Muscle layer of duodenum (tissue), 2 donors: Measurements from ENCODE around the gene YPEL2.
"Not testable (repeated sequence)": the region's sequence is repeated elsewhere in the genome, so short reads cannot be mapped to it uniquely, and the experiment has no call there.

Source experiments
- H3K27ac ChIP-seq: one replicate; pipeline ENCODE4 v1.7.0; 2013; ENCODE audit warnings: mild to moderate bottlenecking, low read length
- H3K27me3 ChIP-seq: one replicate; pipeline ENCODE4 v1.7.0; 2013; ENCODE audit warnings: low read depth, mild to moderate bottlenecking, control low read depth, low read length
- H3K36me3 ChIP-seq, 2 donors: one replicate each; pipeline ENCODE4 v1.7.0; 2013; ENCODE audit warnings: low read length in 2 of 2, control low read depth in 1 of 2, mild to moderate bottlenecking in 1 of 2; ENCODE audit not compliant: insufficient read depth in 2 of 2, control insufficient read depth in 1 of 2
- H3K4me1 ChIP-seq, 2 donors: one replicate each; pipeline ENCODE4 v1.7.0; 2013; ENCODE audit warnings: low read length in 2 of 2, mild to moderate bottlenecking in 2 of 2, control low read depth in 1 of 2, moderate library complexity in 1 of 2; ENCODE audit not compliant: insufficient read depth in 2 of 2, control insufficient read depth in 1 of 2
- H3K4me3 ChIP-seq, 2 donors: one replicate each; pipeline ENCODE4 v1.7.0; 2013; ENCODE audit warnings: low read length in 2 of 2, low read depth in 1 of 2, mild to moderate bottlenecking in 1 of 2
- H3K9me3 ChIP-seq, 2 donors: one replicate each; pipeline ENCODE4 v1.7.0; 2013; ENCODE audit warnings: low read length in 2 of 2, control low read depth in 1 of 2, mild to moderate bottlenecking in 1 of 2; ENCODE audit not compliant: control insufficient read depth in 1 of 2
- donor health status: healthy.

Gene YPEL2

DNA sequence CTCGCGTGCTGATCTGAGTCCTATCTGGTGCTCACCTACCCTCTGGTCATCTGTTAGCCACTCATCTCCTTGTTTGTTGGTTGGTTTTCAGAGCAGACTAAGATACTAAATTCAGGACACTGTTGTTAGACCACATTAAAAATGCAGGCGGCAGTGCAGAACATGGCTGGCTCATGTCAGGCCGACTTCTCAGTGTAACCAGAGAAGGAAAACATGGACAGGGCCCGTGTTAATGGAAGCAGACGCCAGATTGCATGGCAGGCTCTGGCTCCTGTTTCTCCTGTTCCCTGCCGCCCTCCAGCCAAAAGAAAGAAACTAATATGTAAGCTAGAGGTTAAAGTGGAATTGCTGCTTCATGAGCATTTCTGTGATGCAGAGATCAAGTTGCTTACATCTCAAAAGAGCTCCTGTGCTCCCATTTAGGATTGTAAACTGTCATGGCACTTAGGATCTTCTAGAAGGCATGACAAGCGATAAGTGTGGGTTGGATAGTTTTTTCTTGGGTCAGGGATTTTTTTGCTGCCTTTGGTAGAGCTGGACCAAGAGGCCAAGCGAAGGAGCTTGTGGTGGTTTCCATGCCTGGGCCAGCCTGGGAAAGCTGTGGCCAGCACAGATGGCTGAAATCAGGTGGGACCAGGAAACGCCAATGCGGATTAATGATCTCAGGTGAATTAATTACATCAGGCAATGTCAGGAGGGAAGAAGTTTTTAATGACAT, 56.1 kb downstream of the YPEL2 start:
- Histone ChIP-seq H3K4me1 (peaks cover 0 to 9% of the 10 kb centered on the region in 2 donors), H3K36me3 (peaks cover 10 to 12% of the 10 kb centered on the region in 2 donors), H3K27ac (no peak overlapping the region), H3K9me3 (no peaks in the 10 kb centered on the region), H3K27me3 (no peaks in the 10 kb centered on the region), H3K4me3 (no peak overlapping the region)

DNA sequence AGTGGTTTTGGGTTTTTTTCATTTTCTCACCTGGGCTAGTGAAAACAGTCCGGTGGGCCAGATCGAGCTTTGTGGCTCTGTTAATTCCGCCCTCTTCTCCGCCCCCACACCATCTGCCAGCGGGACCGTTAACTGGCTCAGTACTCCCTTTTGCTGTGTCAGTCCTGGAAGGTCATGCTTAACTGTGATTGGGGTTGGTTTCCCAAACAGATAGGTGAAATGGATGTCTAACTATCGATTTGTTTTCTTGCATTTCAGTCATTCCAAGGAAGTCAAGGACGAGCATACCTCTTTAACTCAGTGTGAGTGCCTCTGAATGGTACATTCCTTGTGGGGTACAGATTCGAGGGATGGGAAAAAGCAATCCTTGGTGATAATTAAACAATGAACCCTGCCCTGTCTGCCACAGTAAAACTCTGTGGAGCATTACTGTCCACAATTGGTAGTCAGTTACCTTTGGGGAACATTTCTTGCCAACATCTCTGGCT, 56.7 kb downstream of the YPEL2 start:
- Histone ChIP-seq H3K27me3 (no peaks in the 10 kb centered on the region), H3K36me3 (peaks cover 10 to 12% of the 10 kb centered on the region in 2 donors), H3K9me3 (no peaks in the 10 kb centered on the region), H3K27ac (peak overlapping the region; percentile 25), H3K4me1 (peaks cover 0 to 9% of the 10 kb centered on the region in 2 donors), H3K4me3 (no peak overlapping the region)

DNA sequence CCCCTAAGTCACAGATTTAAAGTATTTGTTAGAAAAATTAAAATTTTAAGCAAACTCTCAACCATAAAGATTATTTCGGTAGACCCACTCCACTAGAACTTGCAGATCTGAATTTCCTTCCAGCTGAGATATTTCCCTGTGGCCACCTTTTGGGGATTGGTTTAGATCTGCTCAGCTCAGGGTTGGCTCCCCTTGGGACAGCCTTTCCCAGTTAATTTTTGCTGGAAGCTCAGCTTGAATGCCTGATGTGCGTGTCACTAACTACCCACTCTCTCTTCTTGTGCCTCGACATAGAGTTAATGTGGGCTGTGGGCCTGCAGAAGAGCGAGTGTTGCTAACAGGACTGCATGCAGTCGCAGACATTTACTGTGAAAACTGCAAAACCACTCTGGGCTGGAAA, 57.6 kb downstream of the YPEL2 start:
- no peak overlapping the region for H3K27ac ChIP-seq
- H3K4me3 ChIP-seq, result no peak overlapping the region
- peaks cover 10 to 12% of the 10 kb centered on the region in 2 donors for H3K36me3 ChIP-seq
- H3K27me3 ChIP-seq, result no peaks in the 10 kb centered on the region
- H3K4me1 ChIP-seq, result peaks cover 0 to 9% of the 10 kb centered on the region in 2 donors
- no peaks in the 10 kb centered on the region for H3K9me3 ChIP-seq

DNA sequence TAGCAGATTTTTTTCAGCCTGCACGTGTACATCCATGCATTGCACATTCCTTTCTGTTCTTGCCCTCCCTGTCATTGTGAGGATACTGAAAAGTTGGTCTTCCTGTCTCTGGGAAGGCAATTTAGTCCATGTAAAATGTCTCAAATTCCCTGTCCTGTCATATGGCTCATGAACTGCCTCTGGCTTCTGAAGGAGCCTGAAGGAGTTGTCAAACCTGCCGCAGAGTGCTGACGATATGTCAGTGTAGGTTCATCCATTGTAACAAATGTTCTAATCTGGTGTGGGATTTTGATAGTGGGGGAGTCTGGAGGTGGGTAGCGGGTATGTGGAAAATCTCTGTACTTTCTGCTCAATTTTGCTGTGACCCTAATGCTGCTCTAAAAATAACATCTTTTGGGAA, 59.6 kb downstream of the YPEL2 start:
- Histone ChIP-seq H3K4me1 (peaks cover 0 to 9% of the 10 kb centered on the region in 2 donors), H3K27ac (no peak overlapping the region), H3K36me3 (peaks cover 12 to 15% of the 10 kb centered on the region in 2 donors), H3K27me3 (no peaks in the 10 kb centered on the region), H3K9me3 (no peaks in the 10 kb centered on the region), H3K4me3 (no peak overlapping the region)

DNA sequence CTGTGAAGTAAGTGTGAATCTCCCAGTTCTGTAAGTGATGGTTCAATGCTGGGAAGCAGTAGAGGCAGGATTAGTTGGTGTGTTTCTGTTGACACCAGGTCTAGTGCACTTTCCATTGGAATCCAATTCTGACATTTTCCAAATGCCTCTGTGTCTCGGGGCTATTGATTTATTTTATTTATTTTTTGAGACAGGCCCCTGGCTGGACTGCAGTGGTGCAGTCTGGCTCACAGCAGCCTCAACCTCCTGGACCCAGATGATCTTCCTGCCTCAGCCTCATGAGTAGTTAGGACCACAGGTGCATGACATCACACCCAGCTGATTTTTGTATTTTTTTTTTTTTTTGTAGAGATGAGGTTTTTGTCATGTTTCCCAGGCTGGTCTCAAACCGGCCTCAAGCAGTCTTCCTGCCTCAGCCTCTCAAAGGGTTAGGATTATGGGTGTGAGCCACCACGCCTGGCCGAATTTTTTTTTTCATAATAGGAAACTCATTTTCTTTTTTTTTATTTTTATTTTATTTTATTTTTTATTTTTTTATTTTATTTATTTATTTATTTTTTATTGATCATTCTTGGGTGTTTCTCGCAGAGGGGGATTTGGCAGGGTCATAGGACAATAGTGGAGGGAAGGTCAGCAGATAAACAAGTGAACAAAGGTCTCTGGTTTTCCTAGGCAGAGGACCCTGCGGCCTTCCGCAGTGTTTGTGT, 61.7 kb downstream of the YPEL2 start:
- no peak overlapping the region for H3K27ac ChIP-seq
- H3K9me3 ChIP-seq, result no peaks in the 10 kb centered on the region
- no peaks in the 10 kb centered on the region for H3K27me3 ChIP-seq
- H3K4me3 ChIP-seq, result no peak overlapping the region
- peaks cover 29 to 30% of the 10 kb centered on the region in 2 donors for H3K36me3 ChIP-seq
- H3K4me1 ChIP-seq, result peaks cover 0 to 5% of the 10 kb centered on the region in 2 donors

DNA sequence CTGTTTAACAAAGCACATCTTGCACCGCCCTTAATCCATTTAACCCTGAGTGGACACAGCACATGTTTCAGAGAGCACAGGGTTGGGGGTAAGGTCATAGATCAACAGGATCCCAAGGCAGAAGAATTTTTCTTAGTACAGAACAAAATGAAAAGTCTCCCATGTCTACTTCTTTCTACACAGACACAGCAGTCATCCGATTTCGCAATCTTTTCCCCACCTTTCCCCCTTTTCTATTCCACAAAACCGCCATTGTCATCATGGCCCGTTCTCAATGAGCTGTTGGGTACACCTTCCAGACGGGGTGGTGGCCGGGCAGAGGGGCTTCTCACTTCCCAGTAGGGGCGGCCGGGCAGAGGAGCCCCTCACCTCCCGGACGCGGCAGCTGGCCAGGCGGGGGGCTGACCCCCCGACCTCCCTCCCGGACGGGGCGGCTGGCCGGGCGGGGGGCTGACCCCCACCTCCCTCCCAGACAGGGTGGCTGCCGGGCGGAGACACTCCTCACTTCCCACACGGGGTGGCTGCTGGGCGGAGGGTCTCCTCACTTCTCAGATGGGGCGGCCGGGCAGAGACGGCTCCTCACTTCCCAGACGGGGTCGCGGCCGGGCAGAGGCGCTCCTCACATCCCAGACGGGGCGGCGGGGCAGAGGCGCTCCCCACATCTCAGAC, 62.4 kb downstream of the YPEL2 start:
- H3K27me3 ChIP-seq, H3K27ac ChIP-seq: not testable (repeated sequence)
- peaks cover 31 to 33% of the 10 kb centered on the region in 2 donors for H3K36me3 ChIP-seq

DNA sequence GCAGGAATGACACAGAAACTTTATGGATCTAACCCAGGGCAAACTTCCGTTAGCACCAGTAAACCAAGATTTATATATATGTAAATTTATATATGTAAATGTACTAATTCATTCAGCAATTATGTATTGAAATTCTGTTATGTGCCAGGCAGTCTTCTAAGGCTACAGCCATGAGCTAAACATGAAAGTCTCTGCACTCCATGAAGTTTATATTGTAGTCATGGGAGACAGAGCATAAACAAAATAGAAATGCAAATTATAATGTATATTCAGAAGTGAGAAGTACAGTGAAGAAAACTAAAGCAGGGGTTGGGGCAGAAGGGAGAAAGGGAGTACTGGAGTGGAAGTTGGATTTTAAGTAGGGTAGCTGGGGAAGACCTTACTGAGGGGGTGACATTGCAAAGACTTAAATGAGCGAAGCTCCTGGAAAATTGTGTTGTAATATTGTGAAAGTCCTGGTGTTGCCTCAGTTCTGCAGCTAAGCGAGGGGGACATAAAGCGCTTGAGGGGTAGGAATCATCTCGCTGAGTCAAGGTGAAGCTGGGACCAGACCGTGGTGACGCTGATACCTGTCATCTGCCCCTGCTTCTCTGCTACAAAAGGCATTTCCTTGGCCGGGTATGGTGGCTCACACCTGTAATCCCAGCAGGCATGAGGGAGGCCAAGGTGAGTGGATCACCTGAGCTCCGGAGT, 64.8 kb downstream of the YPEL2 start:
- H3K27me3 ChIP-seq, result no peaks in the 10 kb centered on the region
- H3K36me3 ChIP-seq, result peaks cover 25% of the 10 kb centered on the region in 2 donors
- H3K9me3 ChIP-seq, result no peaks in the 10 kb centered on the region
- no peak overlapping the region for H3K27ac ChIP-seq
- peaks cover 0 to 3% of the 10 kb centered on the region in 2 donors for H3K4me1 ChIP-seq
- no peak overlapping the region for H3K4me3 ChIP-seq

More for the DNA sequence above, 62.4 kb downstream of the YPEL2 start:
- H3K4me1 ChIP-seq, H3K9me3 ChIP-seq, H3K4me3 ChIP-seq: not testable (repeated sequence)

DNA sequence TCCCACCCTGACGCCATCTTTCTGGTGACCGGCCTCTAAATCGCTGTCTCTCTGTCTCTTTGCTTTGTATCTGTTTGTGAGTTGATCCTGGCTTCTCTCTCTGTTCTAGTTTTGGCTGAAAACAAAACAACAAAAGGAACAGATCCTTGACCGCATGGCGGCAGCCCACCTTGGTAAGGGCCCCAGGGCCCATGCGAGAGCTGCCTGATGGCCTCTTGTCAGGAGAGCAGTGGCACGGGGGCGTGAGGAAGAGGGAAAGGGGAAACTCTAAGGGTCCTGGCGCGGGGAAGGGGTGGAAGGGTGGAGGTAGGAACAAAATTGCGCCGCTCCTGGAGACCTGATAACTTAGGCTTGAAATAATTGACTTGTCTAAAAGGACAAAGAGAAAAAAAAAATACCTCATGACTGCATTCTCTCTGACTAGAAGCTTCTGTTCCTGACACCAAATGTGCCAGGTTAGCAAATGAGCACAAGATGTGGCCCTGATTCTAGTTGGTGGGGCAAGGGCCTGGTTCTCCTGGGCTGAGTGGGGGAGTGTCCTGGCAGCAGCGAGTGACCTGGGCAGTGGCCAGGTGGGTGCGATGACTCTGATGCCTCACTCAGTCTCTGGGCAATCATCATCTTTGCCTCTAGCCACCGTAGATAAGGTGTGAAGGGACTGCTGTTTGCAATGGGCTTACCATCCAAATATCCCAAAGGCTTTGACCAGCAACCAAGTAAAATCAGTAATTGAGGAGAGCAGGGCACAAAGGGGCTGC, 66.0 kb downstream of the YPEL2 start:
- Histone ChIP-seq H3K36me3 (peaks cover 21 to 25% of the 10 kb centered on the region in 2 donors), H3K27me3 (no peaks in the 10 kb centered on the region), H3K9me3 (no peaks in the 10 kb centered on the region), H3K4me3 (no peak overlapping the region), H3K4me1 (peaks cover 0 to 3% of the 10 kb centered on the region in 2 donors), H3K27ac (no peak overlapping the region)

DNA sequence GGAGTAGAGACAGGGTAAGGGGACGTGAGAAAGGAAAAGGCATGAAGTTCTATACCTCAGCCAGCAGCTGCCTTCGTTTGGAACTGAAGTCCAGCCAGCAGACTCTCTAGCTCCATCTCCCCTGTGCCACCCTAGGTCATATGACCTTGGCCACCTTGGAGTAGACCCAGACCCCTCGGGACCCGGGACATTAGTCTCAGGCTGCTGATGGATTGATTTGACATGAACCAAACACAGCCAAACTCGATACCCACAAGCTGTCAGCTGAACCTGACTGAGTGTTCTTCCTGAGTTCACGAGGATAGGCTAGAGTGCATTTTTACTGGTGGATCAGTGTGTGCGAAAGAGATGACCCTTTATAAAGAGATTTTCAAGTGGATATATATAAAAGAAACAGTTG, 68.5 kb downstream of the YPEL2 start:
- peaks cover 26 to 38% of the 10 kb centered on the region in 2 donors for H3K36me3 ChIP-seq
- H3K27me3 ChIP-seq, result no peaks in the 10 kb centered on the region
- H3K27ac ChIP-seq, result no peak overlapping the region
- H3K9me3 ChIP-seq, result no peaks in the 10 kb centered on the region
- peaks cover 0 to 3% of the 10 kb centered on the region in 2 donors for H3K4me1 ChIP-seq
- H3K4me3 ChIP-seq, result no peak overlapping the region

DNA sequence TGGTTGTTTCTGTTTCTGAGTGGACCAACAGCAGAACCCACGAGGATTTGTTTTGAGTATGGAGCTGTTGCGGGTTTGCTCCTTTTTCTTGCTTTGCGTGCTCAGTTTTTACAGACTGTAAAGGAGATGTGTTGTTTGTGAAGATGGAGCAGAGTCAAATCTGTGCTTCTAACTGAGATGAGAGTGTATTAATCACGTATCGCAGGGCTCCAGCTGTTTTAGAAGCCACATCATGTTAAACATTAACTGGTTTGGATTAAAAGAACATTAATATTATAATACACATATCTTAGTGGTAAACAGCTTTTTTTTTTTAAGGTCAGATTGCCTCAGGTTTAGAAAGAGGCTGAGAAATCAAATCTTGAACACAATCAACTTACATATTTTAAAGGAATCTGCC, 69.4 kb downstream of the YPEL2 start:
- Histone ChIP-seq H3K4me1 (peaks cover 0 to 4% of the 10 kb centered on the region in 2 donors), H3K9me3 (no peaks in the 10 kb centered on the region), H3K36me3 (peaks cover 22 to 38% of the 10 kb centered on the region in 2 donors), H3K27ac (peak overlapping the region; percentile 45), H3K4me3 (peak overlapping the region; percentile 16 to 27), H3K27me3 (no peaks in the 10 kb centered on the region)
